HG03354 (cell line): ENCODE data around the gene SUN1.
"Not testable (repeated sequence)": the region's sequence is repeated elsewhere in the genome, so short reads cannot be mapped to it uniquely, and the experiment has no call there.

Experiments
- ATAC-seq: cut with Tn5 transposase; IDR thresholded peaks from one replicate; pipeline ENCODE4 v1.9.1; 2021; ENCODE audit warnings: mild to moderate bottlenecking; ENCODE audit not compliant: unreplicated experiment, poor library complexity, severe bottlenecking

The SUN1 gene

DNA sequence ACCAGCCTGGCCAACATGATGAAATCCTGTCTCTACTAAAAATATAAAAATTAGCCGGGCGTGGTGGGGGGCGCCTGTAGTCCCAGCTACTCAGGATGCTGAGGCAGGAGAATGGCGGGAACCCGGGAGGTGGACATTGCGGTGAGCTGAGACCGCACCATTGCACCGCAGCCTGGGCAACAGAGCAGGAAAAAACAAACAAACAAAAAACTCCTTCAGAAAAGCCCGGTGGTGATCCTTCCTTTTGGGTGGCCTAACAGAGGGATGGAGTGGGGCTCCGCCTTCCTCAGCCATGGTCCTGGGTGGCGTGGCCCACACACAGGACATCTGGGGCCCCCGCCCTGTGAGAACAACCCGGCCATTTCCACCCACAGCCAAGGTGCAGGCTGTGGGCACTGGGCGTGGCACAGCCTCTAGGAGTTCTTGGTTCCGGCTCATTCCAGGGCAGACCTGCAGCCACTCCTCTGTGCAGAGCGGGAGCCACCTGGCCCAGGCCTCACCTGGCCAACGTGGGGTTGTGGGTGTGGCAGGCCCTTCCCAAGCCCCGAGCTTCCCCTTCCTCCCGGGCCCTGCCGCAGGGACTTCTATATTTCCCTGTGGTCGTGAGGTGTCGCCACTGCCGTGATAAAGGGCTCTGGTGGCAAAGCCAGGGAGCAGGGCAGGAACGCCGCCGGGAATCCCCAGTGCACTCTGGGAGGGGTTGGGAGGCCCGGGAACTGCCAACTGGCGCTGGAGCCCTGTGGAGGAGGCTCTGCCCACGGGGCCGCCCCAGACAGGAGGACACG lies 81.7 kb downstream of the SUN1 start:
- ATAC-seq, result no peak

DNA sequence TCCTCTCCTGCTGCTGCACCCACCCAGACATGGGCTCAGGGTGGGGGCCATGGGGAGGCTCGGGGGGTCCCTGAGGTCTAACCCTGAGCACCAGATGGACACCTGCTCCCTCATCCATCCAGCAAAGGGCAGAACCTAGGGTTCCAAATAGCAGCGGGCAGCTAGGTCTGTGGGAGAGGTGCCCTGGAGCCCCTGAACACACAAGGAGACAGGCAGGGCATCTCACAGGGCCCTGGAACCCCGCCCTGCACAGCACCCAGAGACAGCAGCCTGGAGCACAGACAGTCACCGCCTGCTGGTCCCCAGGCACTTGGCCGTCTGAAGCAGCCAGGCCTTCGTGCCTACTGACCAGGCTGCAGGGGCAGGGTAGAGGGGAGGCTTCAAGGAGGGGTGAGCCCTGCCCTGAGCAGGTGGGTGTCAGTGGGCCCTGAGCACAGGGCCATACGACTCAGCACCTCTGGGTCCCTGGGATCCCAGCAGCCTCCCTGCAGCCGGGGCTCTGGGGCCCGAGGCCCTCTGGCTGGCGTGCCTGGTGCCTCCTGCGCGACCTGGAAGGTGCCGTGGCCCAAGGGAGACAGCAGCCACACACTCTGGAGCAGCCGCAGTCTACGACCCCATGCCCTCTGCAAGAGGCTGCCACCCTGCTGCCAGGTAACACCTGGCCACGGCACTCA lies 82.4 kb downstream of the SUN1 start:
- ATAC-seq, result no peak

DNA sequence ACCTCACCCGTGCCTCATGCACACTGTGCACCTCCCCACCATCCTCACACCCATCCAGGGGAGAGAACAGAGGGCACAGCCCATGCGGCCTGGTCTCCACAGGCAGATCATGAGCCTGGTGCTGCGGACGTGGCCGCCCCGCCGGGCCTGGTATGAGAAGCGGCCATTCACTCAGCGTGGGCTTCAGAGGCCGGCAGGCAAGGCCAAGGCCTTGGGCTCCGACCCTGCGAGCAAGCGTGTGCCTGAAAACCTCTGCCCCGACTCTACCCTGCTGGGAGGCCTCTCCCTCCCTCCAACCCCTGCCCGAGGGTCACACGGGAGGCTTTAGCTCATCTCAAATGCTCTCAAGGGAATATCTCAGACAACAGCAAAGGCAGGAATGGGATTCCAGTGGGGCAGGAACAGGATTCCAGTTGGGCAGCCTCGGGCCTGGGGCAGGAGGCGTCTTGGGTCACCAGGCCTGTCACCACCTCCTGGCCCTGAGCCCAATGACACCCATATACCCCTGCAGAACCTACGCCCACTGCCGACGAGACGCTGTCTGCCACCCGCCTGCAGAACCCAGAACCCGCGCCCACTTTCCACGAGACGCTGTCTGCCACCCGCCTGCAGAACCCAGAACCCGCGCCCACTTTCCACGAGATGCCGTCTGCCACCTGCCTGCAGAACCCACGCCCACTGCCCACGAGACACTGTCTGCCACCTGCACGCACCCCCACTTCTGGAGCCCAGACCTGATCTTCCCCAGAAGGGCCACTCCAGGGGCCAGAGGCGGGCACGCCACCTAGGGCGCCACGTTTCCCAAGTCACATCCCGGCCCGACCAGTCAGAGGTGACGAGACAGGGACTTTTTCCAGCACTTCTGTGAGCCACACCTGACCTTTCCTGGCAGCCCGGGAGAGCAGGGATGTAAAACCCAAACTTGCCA lies 83.3 kb downstream of the SUN1 start:
- ATAC-seq, result no peak

DNA sequence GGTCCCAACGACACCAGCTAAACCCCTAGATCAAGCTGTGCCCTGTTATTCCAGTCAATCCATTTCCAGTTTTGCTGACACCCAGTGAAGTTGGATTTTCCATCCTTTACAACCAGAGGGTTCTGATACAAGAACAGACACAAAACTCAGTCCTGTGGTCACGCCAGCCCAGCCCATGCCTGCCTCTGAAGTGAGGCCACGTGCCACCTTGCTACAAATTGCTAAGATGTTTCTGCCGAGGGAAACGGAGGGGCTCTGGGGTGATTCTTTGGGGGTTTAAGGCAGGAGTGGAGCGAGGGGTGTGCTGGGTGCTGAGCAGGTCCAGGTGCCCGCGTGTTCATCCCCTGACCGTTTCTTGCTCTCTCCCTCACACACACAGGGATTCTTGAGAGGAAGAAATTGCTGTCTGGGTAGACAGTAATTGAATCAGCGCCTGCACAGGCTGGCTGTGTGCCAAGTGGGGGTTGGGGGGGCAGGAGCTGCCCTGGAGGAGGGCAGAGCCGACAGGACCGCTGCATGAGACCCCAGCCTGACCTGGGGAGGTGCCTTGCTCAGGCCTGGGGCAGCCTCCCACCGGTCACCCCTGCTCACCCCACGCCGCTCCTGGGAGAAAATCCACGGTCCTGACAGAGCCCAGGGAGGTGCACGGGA lies 84.1 kb downstream of the SUN1 start:
- no peak for ATAC-seq

DNA sequence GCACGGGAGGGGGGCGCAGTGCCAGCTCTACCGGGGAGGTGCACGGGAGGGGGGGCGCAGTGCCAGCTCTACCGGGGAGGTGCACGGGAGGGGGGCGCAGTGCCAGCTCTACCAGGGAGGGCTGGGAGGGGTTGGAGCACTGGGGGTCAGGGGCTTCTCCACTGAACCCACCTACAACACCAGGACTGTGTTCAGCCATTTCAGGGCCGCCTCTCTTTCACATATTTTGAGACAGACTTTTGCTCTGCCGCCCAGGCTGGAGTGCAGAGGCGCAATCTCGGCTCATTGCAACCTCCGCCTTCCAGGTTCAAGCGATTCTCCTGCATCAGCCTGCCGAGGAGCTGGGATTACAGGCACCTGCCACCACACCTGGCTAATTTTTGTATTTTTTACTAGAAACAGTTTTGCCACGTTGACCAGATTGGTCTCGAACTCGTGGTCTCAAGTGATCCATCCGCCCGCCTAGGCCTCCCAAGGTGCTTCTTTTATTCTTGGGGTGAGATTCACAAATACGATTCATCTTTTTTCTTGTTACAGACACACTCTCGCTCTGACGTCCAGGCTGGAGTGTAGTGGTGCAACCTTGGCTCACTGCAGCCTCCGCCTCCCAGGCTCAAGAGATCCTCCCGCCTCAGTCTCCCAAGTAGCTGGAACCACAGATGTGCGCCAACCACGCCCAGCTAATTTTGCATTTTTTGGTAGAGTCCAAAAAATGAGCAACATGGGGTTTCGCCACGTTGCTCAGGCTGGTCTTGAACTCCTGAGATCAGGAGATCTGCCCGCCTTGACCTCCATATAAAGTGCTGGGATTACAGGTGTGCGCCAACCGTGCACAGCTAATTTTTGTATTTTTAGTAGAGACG lies 85.2 kb downstream of the SUN1 start:
- no peak for ATAC-seq

DNA sequence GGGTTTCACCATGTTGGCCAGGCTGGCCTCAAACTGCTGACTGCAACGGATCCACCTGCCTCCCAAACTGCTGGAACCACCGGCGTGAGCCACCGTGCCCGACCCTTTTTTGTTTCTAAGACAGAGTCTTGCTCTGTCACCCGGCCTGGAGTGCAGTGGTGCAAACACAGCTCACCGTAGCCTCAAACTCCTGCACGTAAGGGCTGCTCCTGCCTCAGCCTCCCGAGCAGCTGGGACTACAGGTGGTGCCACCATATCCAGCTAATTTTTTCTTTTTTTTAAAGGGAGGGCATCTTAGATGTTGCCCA lies 85.8 kb downstream of the SUN1 start:
- ATAC-seq, result no peak

DNA sequence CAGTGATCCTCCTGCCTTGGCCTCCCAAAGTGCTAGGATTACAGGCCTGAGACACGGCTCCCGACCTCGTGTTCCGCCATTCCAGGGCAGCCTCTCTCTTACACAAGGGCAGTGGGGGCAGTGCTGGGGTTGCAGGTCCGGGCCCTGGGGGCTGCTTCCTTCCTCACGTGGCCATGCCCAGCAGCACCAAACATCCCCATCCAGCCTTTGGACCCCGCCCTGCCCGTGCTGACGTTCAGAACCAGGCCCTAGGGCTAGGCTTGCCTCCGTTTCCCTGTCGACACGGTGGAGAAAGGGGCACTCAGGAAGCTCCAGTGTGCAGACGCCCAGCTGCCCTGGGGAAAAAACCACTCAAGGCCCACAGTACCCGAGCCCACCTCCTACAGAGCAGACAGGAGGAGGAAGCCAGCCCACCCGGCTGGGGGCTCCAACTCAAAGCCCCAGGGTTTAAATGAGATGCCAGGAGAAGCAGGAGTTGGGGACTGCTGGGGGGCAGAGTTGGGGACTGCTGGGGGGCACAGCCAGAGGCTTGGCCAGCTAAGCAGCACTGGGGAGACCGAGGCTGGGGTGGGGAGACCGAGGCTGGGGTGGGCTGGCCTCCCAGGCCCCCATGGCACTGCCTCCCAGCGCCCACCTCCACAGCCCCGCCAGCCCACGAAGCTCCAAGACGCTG lies 86.3 kb downstream of the SUN1 start:
- ATAC-seq, result no peak

DNA sequence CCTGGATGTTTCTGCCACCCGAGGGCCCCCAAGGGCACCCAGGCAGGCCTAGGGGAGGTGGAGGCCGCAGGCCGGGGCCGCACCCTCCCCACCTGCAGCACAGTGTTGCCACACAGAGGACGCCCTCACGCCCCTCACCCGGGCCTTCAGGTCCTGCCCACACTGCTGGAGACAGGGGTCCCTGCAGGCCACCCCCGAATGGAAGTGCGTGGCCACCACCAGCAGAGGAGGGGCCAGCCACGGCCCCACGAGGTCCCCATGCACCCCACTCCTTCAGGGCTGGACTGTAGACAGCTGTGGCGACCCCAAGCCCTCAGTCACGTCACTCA lies 86.8 kb downstream of the SUN1 start:
- ATAC-seq, result no peak

DNA sequence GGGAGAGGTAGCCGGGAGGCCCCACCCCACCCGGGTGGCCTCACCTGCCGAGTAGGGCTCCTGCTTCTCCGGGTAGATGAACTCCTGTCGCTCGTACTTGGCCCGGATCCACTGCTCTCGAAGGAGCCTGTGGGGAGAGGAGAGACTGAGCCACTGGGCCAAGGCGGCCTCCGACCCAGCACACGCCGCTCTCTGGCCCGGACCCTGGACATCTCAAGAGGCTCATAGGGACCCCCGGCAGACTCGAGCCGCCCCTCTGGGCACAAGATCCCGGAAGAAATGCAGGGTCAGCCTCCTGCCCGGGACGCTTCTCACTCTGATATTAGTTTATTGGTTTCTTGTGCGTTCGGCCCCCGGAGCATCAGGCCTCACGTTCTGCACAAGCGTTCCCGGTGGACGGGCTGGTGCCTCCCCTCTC lies 87.7 kb downstream of the SUN1 start:
- ATAC-seq, result no peak

DNA sequence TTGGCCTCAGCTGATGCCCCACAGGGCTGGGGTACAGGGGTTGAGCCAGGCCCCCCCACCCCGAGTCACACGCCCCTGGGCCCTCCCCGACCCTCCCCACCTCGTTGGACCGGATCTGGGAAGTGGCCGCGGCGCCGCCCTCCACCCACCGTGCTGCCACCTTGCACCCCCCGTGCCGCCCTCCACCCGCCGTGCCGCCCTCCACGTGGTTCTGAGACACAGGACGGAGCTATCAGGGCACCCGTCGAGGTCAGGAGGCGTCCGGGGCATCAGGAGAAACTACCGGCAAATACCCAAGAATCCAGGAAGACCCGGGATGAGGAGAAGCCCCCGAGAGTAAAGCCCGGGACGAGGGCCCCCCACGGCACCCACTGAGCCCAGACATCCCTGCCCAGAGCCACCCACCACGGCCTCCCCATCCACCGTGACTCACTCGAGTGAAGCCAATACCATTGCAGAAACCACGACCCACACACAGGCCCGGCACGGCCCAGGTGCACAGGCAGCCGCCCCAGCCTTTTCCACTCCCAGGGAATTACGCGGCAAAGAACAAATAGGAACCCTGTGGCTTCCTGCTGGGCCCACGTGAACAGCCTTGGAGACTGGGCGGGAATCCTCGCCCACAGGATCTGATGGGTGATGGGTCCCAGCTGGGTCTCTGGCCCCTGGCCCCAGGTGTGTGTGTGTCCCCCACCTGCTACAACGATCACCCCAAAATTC lies 88.2 kb downstream of the SUN1 start:
- ATAC-seq, result no peak

DNA sequence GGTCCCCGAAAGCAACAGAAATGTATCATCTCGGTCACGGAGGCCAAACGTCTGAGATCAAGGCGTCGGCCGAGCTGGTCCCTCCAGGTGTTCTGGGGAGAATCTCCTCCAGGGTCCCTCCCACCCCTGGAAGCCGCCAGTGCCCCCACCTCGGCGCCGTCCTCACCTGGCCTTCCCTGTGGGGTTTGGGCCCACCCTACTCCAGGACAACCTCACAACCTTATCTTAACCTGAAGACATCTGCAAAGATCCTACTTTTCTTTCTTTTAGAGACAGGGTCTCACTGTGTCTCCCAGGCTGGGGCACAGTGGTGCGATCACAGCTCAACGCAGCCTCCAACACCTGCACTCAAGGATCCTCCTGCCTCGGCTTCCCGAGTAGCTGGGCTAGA lies 88.8 kb downstream of the SUN1 start:
- no peak for ATAC-seq

DNA sequence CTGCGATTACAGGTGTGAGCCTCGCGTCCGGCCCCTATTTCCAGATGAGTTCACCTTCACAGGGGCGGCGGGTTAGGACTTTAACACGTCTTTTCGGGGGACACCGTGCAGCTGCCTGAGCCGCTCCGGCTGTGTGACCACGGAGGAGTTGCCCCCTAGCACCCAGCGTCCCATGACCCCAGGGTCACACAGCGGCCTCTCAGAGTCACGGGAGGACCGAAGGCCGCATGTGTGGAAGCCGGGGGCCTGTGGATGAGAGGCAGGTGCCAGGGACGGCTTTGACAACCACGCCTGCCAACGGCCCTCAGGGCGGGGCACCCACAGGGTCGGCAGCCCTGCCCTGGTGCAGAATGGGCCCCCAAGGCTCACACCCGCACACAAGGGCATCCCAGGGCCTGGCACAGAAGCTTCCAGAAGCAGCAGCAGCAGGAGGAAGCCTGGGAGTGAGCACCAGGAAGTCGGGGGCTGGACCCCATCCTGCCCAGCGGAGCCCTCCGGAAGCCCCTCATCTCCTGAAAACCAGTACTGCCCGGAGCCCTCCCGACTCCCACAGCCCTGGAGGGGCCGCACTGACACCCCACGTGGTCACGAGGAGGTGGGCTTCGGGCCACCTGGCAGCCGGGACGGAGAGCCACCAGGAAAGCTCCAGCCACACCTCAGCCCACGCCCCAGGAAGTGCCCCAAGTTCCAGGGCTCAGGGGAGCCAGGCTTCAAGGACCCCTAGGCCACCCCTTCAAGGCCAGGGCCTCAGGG lies 89.5 kb downstream of the SUN1 start:
- ATAC-seq, result no peak

DNA sequence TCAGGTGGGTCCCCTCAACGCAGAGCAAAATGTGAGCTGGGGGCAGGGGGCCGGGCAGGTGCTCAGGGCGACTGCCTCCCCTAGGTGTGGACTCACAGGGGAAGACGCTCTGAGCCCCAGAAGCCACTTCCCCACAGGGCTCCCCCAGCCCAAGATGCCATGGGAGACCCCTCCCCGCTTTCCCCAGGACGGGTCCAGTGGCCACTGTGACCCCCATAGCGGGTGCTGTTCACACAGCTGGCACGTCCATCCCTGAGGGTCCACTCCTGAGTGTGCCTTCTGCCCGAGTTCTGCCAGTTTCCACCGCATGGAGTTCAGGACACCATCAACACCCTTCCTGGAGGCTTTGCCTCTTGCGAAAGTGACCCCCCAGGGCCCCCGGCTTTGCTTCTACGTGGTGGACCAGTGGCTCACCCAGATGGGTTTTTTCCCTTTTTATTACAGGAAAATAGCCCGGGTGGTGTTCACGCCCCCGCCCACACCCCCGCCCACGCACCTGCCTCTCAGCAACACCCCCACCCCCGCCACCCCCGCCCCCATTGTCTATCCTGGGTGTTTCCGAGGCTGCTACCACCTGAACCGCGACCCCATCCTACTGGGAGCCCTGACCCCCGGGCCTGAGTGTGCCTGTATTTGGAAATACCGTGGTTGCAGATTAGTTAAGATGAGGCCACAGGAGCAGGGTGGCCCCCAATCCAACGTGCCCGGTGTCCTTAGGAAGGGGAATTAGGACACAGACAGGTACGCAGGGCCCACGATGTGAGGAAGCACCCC lies 90.2 kb downstream of the SUN1 start:
- ATAC-seq, result peak; percentile 4

DNA sequence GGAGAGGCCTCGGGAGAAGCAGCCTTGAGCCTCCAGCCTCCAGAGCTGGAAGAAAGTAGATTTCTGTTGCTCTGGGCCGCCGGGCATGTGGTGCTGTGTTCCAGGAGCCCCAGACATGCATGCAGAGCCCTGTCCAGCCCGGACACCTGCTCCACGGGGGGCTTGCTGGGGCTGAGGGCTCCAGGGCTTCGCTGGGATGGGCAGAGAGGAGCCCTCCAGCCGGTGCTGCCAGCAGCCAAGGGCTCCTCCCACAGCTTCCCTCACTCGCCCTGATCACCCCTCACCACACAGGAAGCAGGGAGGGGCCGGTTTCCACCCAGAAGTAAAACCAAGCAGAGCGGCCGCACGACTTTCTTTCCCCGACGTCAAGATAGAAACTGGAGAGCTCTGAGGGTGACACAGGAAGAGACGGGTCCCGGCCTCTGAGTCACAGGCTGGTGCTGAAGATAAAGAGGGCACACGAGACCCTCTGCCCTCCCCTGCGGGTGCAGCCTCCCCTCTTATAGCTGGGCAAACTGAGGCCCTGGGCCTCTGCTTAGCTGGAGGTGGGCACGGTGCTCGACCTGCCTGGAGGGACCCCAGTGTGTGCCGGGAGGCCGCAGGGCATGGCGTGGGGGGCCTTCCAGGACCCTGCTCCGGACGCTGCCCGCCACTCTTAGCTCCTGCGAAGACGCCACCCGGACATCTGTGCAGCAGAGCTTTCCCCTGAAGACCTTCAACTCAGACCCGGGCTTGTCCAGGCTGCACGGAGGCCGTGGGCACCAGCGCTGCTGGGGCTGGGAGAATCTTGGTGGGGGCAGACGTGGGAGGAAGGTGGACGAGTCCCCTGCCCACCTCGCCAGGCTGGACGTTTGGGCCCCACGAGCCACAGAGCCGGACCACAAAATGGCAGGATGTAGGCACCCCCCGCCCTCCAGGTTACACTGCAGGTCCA lies 91.1 kb downstream of the SUN1 start:
- peak; percentile 85 for ATAC-seq

DNA sequence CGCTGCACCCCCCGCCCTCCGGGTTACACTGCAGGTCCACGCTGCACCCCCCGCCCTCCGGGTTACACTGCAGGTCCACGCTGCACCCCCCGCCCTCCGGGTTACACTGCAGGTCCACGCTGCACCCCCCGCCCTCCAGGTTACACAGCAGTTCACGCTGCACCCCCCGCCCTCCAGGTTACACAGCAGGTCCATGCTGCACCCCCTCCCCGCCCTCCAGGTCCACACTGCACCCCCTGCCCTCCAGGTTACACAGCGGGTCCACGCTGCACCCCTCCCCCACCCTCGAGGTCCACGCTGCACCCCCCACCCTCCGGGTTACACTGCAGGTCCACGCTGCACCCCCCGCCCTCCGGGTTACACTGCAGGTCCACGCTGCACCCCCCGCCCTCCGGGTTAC lies 91.8 kb downstream of the SUN1 start:
- not testable (repeated sequence) for ATAC-seq
